A549 (cell line): ENCODE data around the gene TBC1D22A. TPM values are rescaled to one million over a fixed set of nuclear protein-coding genes. Genes with fewer than 3 reads are reported as not detected.

Experiments used
- ATAC-seq, 2 experiments: fragments of 200-7000 bp in 1 of 2; fragments of >200 bp in 1 of 2; cut with Nextera tagmentation in 1 of 2; cut with Tn5 transposase in 1 of 2; 3 replicates each; pipeline versions ENCODE4 v1.8.0 to v1.9.1; 2018 to 2020; ENCODE audit warnings: mild to moderate bottlenecking in 1 of 2, moderate library complexity in 1 of 2
- CTCF ChIA-PET: fragments of 300-600 bp; sonication (Branson Sonifier 250); formaldehyde crosslinking; extraction: SDS; loops from one replicate; lab custom pipeline; 2021; ENCODE audit warnings: antibody characterized with exemption, inconsistent platforms; lab: Yijun Ruan, JAX
- POLR2A ChIA-PET: fragments of 350-600 bp; formaldehyde crosslinking; extraction: SDS; loops from one replicate; lab custom pipeline; 2021; ENCODE audit warnings: antibody characterized with exemption, inconsistent platforms; lab: Yijun Ruan, JAX
- DNase-seq, 2 experiments: peaks; one replicate each; pipeline versions ENCODE4 v3.0.0 to v3.0.0-alpha.2; 2011 to 2016; ENCODE audit warnings: low read depth in 1 of 2, low spot score in 1 of 2
- FAIRE-seq: peaks from 2 replicates; lab custom pipeline; 2011; peaks lifted over from hg19 to GRCh38; lab: Jason Lieb, UNC
- H3K27ac ChIP-seq, 2 experiments: fragments of >200 bp; sonication (Bioruptor Twin); formaldehyde crosslinking; 3 replicates each; pipeline ENCODE4 v1.5.1; 2016 to 2017
- H3K4me1 ChIP-seq: fragments of >200 bp; sonication (Bioruptor Twin); formaldehyde crosslinking; 3 replicates; pipeline ENCODE4 v1.6.1; 2016
- H3K4me2 ChIP-seq: fragments of >200 bp; sonication (Bioruptor Twin); formaldehyde crosslinking; 3 replicates; pipeline ENCODE4 v1.6.1; 2016
- H3K4me3 ChIP-seq: fragments of >200 bp; sonication (Bioruptor Twin); formaldehyde crosslinking; 3 replicates; pipeline ENCODE4 v1.5.1; 2016
- H3K9me3 ChIP-seq: fragments of >200 bp; sonication (Bioruptor Twin); formaldehyde crosslinking; 3 replicates; pipeline ENCODE4 v1.6.1; 2016
- BHLHE40 ChIP-seq: IDR thresholded peaks from 2 replicates; pipeline ENCODE4 v1.6.1; 2012; ENCODE audit warnings: low read depth, low read length, inconsistent platforms
- CHD4 ChIP-seq: fragments of 200-600 bp; sonication (generic); IDR thresholded peaks from 2 replicates; pipeline ENCODE4 v1.6.1; 2016; ENCODE audit warnings: antibody characterized with exemption, mild to moderate bottlenecking, borderline replicate concordance
- EP300 ChIP-seq, 2 experiments: fragments of >200 bp; sonication (Bioruptor Twin); formaldehyde crosslinking; IDR thresholded peaks; 2 replicates in 1 of 2; 3 replicates in 1 of 2; pipeline ENCODE4 v1.6.1; 2016 to 2017
- FOSB ChIP-seq: fragments of 250-450 bp; sonication (Bioruptor Pico); IDR thresholded peaks from 2 replicates; pipeline ENCODE4 v1.5.0; 2020; ENCODE audit warnings: mild to moderate bottlenecking, moderate library complexity
- HEYL ChIP-seq: fragments of 250-450 bp; sonication (Bioruptor Pico); IDR thresholded peaks from 2 replicates; pipeline ENCODE4 v1.8.0; 2021; ENCODE audit warnings: mild to moderate bottlenecking, moderate library complexity
- HOXA7 ChIP-seq: fragments of 250-450 bp; sonication (Bioruptor Pico); IDR thresholded peaks from 2 replicates; pipeline ENCODE4 v1.5.0; 2020; ENCODE audit warnings: mild to moderate bottlenecking, moderate library complexity
- HOXB5 ChIP-seq: fragments of 250-450 bp; sonication (Bioruptor Pico); IDR thresholded peaks from 2 replicates; pipeline ENCODE4 v1.5.0; 2020; ENCODE audit warnings: mild to moderate bottlenecking, moderate library complexity
- KDM1A ChIP-seq: fragments of 200-600 bp; sonication (generic); IDR thresholded peaks from 2 replicates; pipeline ENCODE4 v1.6.1; 2016; ENCODE audit warnings: low read depth, mild to moderate bottlenecking
- MAZ ChIP-seq: fragments of 150-350 bp; IDR thresholded peaks from 2 replicates; pipeline ENCODE4 v1.6.1; 2014; ENCODE audit warnings: antibody characterized with exemption, low read depth, low read length, borderline replicate concordance
- NR3C1 ChIP-seq: fragments of >200 bp; sonication (Bioruptor Twin); formaldehyde crosslinking; IDR thresholded peaks from 3 replicates; pipeline ENCODE4 v1.6.1; 2017
- RAD21 ChIP-seq, 2 experiments: fragments of >200 bp in 1 of 2; sonication (Bioruptor Twin) in 1 of 2; formaldehyde crosslinking in 1 of 2; IDR thresholded peaks in 1 of 2; conservative IDR thresholded peaks in 1 of 2; 2 replicates in 1 of 2; 3 replicates in 1 of 2; pipeline ENCODE4 v1.6.1; 2012 to 2018; ENCODE audit warnings: inconsistent platforms in 1 of 2
- RCOR1 ChIP-seq: fragments of 150-350 bp; IDR thresholded peaks from 2 replicates; pipeline ENCODE4 v1.6.1; 2014; ENCODE audit warnings: antibody characterized with exemption, low read length, low read depth
- RNF2 ChIP-seq: fragments of 200-600 bp; sonication (generic); IDR thresholded peaks from 2 replicates; pipeline ENCODE4 v1.6.1; 2016; ENCODE audit warnings: low read depth, mild to moderate bottlenecking, antibody characterized with exemption, moderate library complexity, borderline replicate concordance
- SREBF2 ChIP-seq: fragments of 450-650 bp; IDR thresholded peaks from 2 replicates; pipeline ENCODE4 v1.6.1; 2014; ENCODE audit warnings: mild to moderate bottlenecking, moderate library complexity
- TP53 ChIP-seq: fragments of 250-450 bp; sonication (Bioruptor Pico); IDR thresholded peaks from 2 replicates; pipeline ENCODE4 v1.5.0; 2021; ENCODE audit warnings: mild to moderate bottlenecking, moderate library complexity
- ZFP36 ChIP-seq: fragments of 450-650 bp; IDR thresholded peaks from 2 replicates; pipeline ENCODE4 v1.6.1; 2014; ENCODE audit warnings: borderline replicate concordance; ENCODE audit not compliant: partially characterized antibody
- ZNF302 ChIP-seq: fragments of 250-450 bp; sonication (Bioruptor Pico); IDR thresholded peaks from 2 replicates; pipeline ENCODE4 v1.9.0; 2021; ENCODE audit warnings: inconsistent platforms, mild to moderate bottlenecking, moderate library complexity
- WGBS: methylation state at CpG from one replicate; pipeline ENCODE4 v1.1.6; 2017; ENCODE audit errors: missing lambda C conversion rate; 5-methylcytosine and 5-hydroxymethylcytosine counted together
- polyA plus RNA-seq, 4 experiments: library from polyadenylated mRNA; depleted of rRNA in 3 of 4; stranded (reverse); fragments of >200 nt; fragmentation: RNase III in 1 of 4; extraction: RNeasy Plus Mini Kit Qiagen cat#74134 plus additional on column Dnase treatment in 1 of 4; gene quantifications; 2 replicates in 3 of 4; 3 replicates in 1 of 4; pipeline ENCODE4 v1.2.3, GENCODE V29; 2011 to 2017
- TF ChIP-seq, protein P1 (sequence below): fragments of >200 bp; sonication (Bioruptor Twin); formaldehyde crosslinking; IDR thresholded peaks from 2 replicates; pipeline ENCODE4 v1.6.1; 2016
- TF ChIP-seq, protein P2 (sequence below): IDR thresholded peaks from 2 replicates; pipeline ENCODE4 v1.6.1; 2012
- TF ChIP-seq, protein P3 (sequence below): fragments of 150-350 bp; IDR thresholded peaks from 2 replicates; pipeline ENCODE4 v1.6.1; 2014; ENCODE audit warnings: low read depth, mild to moderate bottlenecking, low read length
- TF ChIP-seq, protein P4 (sequence below): fragments of 200-600 bp; sonication (generic); IDR thresholded peaks from 2 replicates; pipeline ENCODE4 v1.6.1; 2016; ENCODE audit warnings: antibody characterized with exemption, mild to moderate bottlenecking, moderate library complexity
- TF ChIP-seq, protein P5 (sequence below): fragments of 250-450 bp; sonication (Bioruptor Pico); IDR thresholded peaks from 2 replicates; pipeline ENCODE4 v1.5.0; 2021; ENCODE audit warnings: mild to moderate bottlenecking, moderate library complexity, borderline replicate concordance

The TBC1D22A gene
- polyA plus RNA-seq, 2 of the 4 experiments (the other 2 are of a cell fraction) = 8.9 to 10.8 TPM

DNA sequence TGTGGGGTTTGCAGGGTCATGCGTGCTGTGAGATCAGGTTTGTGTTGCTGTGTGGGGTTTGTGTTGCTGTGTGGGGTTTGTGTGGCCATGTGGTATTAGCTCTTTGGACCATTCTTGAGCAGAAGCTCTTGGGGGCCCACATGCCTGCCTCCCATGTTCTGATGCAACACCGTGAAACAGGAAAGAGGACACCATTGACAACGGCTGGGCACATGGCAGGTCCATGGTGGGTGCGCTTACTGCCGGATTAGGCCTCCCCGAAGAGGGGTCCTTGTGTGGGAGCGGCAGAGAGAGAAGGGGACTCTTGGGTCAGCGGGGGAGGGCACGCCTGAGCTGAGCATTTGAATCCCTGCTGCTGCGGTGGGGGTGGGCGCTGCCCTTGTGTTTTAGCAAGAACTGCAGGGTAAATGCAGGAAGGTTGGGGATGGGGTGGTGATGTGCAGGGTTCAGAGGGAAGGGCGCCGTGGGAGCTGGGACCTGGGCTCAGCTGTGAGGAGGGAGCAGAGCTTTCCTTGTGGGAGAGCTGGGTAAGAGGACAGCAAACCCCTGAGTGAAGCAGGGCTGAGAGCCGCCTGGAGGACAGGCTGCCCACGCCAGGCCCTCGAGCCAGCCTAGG lies 361.5 kb downstream of the TBC1D22A start:
- no peak for TF ChIP-seq ZNF302
- TF ChIP-seq, protein P1, sequence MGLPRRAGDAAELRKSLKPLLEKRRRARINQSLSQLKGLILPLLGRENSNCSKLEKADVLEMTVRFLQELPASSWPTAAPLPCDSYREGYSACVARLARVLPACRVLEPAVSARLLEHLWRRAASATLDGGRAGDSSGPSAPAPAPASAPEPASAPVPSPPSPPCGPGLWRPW = no peak
- no peak for TF ChIP-seq RNF2
- no peak for TF ChIP-seq CHD4
- no peak for TF ChIP-seq KDM1A
- TF ChIP-seq NR3C1 = no peak
- no peak for TF ChIP-seq TP53
- no peak for TF ChIP-seq SREBF2
- no peak for TF ChIP-seq RCOR1
- TF ChIP-seq, protein P2, sequence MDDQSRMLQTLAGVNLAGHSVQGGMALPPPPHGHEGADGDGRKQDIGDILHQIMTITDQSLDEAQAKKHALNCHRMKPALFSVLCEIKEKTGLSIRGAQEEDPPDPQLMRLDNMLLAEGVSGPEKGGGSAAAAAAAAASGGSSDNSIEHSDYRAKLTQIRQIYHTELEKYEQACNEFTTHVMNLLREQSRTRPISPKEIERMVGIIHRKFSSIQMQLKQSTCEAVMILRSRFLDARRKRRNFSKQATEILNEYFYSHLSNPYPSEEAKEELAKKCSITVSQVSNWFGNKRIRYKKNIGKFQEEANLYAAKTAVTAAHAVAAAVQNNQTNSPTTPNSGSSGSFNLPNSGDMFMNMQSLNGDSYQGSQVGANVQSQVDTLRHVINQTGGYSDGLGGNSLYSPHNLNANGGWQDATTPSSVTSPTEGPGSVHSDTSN = no peak
- TF ChIP-seq HEYL = no peak
- TF ChIP-seq, all 56 proteins: peak for 0
- 96% methylated on average over 13 of the region's 16 CpGs for WGBS
- ATAC-seq (no peak), DNase-seq (no peak), FAIRE-seq (no peak)
- no peaks in the 10 kb centered on the region for H3K9me3 ChIP-seq
- ChIA-PET POLR2A (no interaction called here), CTCF (no interaction called here)
- H3K27ac ChIP-seq = peak overlapping the region in 1 of 2 experiments; percentile 41; a peak in 1 of 6 replicates
- no peak overlapping the region for H3K4me2 ChIP-seq
- no peak overlapping the region for H3K4me3 ChIP-seq
- no peaks in the 10 kb centered on the region; the same call in 2 of the 3 replicates for H3K4me1 ChIP-seq

DNA sequence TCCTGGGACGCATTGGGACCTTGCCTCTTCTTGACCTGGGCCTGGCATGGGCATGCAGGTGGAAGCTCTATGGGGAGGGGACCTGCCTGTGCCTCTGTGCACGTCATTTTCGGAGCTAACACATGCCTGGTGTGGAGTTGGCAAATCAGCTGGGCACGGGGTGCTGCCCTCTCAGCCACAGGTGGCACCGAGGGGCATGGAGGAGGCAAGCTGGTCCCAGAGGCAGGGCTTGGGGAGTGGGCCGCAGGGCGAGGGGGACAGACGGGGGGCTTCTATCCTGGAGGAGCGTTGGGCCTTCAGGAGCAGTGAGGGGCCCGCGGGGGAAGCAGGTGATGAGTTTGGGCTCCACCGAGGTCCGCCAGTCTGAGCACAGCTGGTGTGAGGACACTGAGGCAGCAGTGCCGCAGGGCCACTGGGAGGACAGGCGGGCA lies 362.0 kb downstream of the TBC1D22A start:
- ChIA-PET POLR2A (no interaction called here), CTCF (no interaction called here)
- no peak overlapping the region for H3K4me2 ChIP-seq
- no peaks in the 10 kb centered on the region for H3K9me3 ChIP-seq
- TF ChIP-seq HOXB5 (CRISPR knock-in tag) = no peak
- TF ChIP-seq, protein P3, sequence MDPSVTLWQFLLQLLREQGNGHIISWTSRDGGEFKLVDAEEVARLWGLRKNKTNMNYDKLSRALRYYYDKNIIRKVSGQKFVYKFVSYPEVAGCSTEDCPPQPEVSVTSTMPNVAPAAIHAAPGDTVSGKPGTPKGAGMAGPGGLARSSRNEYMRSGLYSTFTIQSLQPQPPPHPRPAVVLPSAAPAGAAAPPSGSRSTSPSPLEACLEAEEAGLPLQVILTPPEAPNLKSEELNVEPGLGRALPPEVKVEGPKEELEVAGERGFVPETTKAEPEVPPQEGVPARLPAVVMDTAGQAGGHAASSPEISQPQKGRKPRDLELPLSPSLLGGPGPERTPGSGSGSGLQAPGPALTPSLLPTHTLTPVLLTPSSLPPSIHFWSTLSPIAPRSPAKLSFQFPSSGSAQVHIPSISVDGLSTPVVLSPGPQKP = no peak
- H3K27ac ChIP-seq = no peak overlapping the region; a peak in 1 of 6 replicates
- H3K4me3 ChIP-seq = no peak overlapping the region
- FAIRE-seq = no peak
- H3K4me1 ChIP-seq = peaks cover 2% of the 10 kb centered on the region; the same call in 2 of the 3 replicates
- 95% methylated on average over 6 of the region's 15 CpGs for WGBS
- no peak for DNase-seq
- ATAC-seq = no peak

DNA sequence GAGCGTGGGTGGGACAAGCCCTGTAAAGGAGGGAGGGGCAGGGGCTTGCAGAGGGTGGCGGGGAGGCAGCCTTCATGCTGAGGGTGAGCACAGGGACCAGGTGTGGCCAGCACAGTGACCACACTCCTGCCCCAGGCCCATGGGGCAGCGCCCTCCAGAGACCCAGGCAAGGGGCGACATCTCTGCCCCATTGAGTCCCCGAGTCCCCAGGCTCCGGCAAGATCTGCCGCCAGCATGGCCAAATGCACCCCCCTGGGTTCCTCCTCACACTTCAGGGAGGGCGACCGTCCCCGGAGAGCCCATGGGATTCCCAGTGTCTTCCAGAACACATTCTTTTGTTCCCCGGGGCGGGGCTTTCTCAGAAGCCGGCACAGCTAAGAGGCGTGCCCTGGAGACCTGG lies 362.5 kb downstream of the TBC1D22A start:
- 85% methylated on average over 11 of the region's 14 CpGs for WGBS
- no peak for DNase-seq
- no peak overlapping the region for H3K27ac ChIP-seq
- POLR2A ChIA-PET = no interaction called here
- no peak overlapping the region for H3K4me3 ChIP-seq
- no peak for ATAC-seq
- no peak overlapping the region for H3K4me2 ChIP-seq
- peaks cover 7% of the 10 kb centered on the region; the same call in 2 of the 3 replicates for H3K4me1 ChIP-seq
- no peaks in the 10 kb centered on the region for H3K9me3 ChIP-seq
- CTCF ChIA-PET = interaction anchor here (0.6 kb wide), 1 partner anchor 65 kb away, joined by 3 read pairs; no protein-coding TSS in a partner anchor
- FAIRE-seq = no peak
- TF ChIP-seq RCOR1 (no peak), ZNF302 (no peak), RAD21 (conservative IDR thresholded peaks at IDR 0.05 in 1 of 2, IDR thresholded peaks at IDR 0.05 in 1 of 2) (no peak), EP300 (IDR thresholded peaks at IDR 0.05) (no peak), FOSB (CRISPR knock-in tag) (no peak), HEYL (no peak), HOXA7 (CRISPR knock-in tag) (no peak), MAZ (no peak), ZFP36 (no peak), KDM1A (no peak), BHLHE40 (no peak)
- TF ChIP-seq, protein P3 = no peak
- TF ChIP-seq, protein P1 = no peak
- TF ChIP-seq, protein P4, sequence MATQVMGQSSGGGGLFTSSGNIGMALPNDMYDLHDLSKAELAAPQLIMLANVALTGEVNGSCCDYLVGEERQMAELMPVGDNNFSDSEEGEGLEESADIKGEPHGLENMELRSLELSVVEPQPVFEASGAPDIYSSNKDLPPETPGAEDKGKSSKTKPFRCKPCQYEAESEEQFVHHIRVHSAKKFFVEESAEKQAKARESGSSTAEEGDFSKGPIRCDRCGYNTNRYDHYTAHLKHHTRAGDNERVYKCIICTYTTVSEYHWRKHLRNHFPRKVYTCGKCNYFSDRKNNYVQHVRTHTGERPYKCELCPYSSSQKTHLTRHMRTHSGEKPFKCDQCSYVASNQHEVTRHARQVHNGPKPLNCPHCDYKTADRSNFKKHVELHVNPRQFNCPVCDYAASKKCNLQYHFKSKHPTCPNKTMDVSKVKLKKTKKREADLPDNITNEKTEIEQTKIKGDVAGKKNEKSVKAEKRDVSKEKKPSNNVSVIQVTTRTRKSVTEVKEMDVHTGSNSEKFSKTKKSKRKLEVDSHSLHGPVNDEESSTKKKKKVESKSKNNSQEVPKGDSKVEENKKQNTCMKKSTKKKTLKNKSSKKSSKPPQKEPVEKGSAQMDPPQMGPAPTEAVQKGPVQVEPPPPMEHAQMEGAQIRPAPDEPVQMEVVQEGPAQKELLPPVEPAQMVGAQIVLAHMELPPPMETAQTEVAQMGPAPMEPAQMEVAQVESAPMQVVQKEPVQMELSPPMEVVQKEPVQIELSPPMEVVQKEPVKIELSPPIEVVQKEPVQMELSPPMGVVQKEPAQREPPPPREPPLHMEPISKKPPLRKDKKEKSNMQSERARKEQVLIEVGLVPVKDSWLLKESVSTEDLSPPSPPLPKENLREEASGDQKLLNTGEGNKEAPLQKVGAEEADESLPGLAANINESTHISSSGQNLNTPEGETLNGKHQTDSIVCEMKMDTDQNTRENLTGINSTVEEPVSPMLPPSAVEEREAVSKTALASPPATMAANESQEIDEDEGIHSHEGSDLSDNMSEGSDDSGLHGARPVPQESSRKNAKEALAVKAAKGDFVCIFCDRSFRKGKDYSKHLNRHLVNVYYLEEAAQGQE = no peak
- TF ChIP-seq, protein P5, sequence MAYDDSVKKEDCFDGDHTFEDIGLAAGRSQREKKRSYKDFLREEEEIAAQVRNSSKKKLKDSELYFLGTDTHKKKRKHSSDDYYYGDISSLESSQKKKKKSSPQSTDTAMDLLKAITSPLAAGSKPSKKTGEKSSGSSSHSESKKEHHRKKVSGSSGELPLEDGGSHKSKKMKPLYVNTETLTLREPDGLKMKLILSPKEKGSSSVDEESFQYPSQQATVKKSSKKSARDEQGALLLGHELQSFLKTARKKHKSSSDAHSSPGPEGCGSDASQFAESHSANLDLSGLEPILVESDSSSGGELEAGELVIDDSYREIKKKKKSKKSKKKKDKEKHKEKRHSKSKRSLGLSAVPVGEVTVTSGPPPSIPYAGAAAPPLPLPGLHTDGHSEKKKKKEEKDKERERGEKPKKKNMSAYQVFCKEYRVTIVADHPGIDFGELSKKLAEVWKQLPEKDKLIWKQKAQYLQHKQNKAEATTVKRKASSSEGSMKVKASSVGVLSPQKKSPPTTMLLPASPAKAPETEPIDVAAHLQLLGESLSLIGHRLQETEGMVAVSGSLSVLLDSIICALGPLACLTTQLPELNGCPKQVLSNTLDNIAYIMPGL (CRISPR knock-in tag) = no peak
